PC-9 (cell line): ENCODE measurements around the gene MORN5. TPM values are rescaled to one million over a fixed set of nuclear protein-coding genes. Genes with fewer than 3 reads are reported as not detected.

ENCODE experiments used
- BruUV-seq: library from RNA; stranded (reverse); fragments of 400-500 nt; replicated peaks from 2 replicates; lab custom pipeline; 2021; lab: Mats Ljungman, UMichigan
- CTCF ChIA-PET: fragments of 300-600 bp; sonication (Branson Sonifier 250); formaldehyde crosslinking; loops from one replicate; lab custom pipeline; 2022; ENCODE audit warnings: antibody characterized with exemption; lab: Charles Lee
- POLR2A ChIA-PET: fragments of 300-600 bp; sonication (Branson Sonifier 250); formaldehyde crosslinking; loops from one replicate; lab custom pipeline; 2022; ENCODE audit warnings: antibody characterized with exemption; ENCODE audit not compliant: unreplicated experiment; lab: Charles Lee
- DNase-seq, 2 experiments: peaks; one replicate each; pipeline versions ENCODE4 v3.0.0 to v3.0.0-alpha.2; 2015 to 2022; ENCODE audit warnings: mixed read lengths in 1 of 2
- H2AFZ ChIP-seq: fragments of 200-600 bp; sonication (generic); 2 replicates; pipeline ENCODE4 v1.8.1; 2017; ENCODE audit warnings: antibody characterized with exemption
- H3F3A ChIP-seq: fragments of 200-600 bp; sonication (generic); 2 replicates; pipeline ENCODE4 v1.8.1; 2017; ENCODE audit warnings: antibody characterized with exemption, mild to moderate bottlenecking, low read depth; ENCODE audit not compliant: insufficient read depth
- H3K27ac ChIP-seq: fragments of 200-600 bp; sonication (generic); 2 replicates; pipeline ENCODE4 v1.6.1; 2016; ENCODE audit warnings: mixed run types
- H3K27me3 ChIP-seq: fragments of 200-600 bp; sonication (generic); 2 replicates; pipeline ENCODE4 v1.6.1; 2016; ENCODE audit warnings: low read depth, mixed run types; ENCODE audit not compliant: insufficient read depth
- H3K36me3 ChIP-seq: fragments of 200-600 bp; sonication (generic); 2 replicates; pipeline ENCODE4 v1.6.1; 2016; ENCODE audit warnings: low read depth, mixed run types
- H3K4me1 ChIP-seq: fragments of 200-600 bp; sonication (generic); replicated peaks from 2 replicates; pipeline ENCODE4 v1.6.1; 2016; ENCODE audit warnings: mixed run types; ENCODE audit not compliant: insufficient read depth
- H3K4me2 ChIP-seq: fragments of 200-600 bp; sonication (generic); 2 replicates; pipeline ENCODE4 v1.6.1; 2017; ENCODE audit warnings: mixed run types
- H3K4me3 ChIP-seq: fragments of 200-600 bp; sonication (generic); 2 replicates; pipeline ENCODE4 v1.6.1; 2016; ENCODE audit warnings: mixed run types
- H3K79me2 ChIP-seq: fragments of 200-600 bp; sonication (generic); 2 replicates; pipeline ENCODE4 v1.6.1; 2017; ENCODE audit warnings: low read depth, mixed run types
- H3K9me2 ChIP-seq: fragments of 200-600 bp; sonication (generic); 2 replicates; pipeline ENCODE4 v1.8.1; 2017; ENCODE audit warnings: mild to moderate bottlenecking; ENCODE audit not compliant: insufficient read depth
- H3K9me3 ChIP-seq: fragments of 200-600 bp; sonication (generic); 2 replicates; pipeline ENCODE4 v1.8.1; 2016; ENCODE audit warnings: low read depth; ENCODE audit not compliant: insufficient read depth
- H4K20me1 ChIP-seq: fragments of 200-600 bp; sonication (generic); 2 replicates; pipeline ENCODE4 v1.8.1; 2017; ENCODE audit not compliant: insufficient read depth
- EZH2 ChIP-seq: fragments of 200-600 bp; sonication (generic); IDR thresholded peaks from 2 replicates; pipeline ENCODE4 v1.8.0; 2017; ENCODE audit warnings: antibody characterized with exemption, low read depth
- intact Hi-C: fragments of 100-400 bp; cut with micrococcal nuclease; formaldehyde crosslinking; loops from one replicate; pipeline ENCODE4 v1.10.0; 2022; ENCODE audit not compliant: unreplicated experiment
- total RNA-seq: library from RNA; stranded (reverse); gene quantifications from 2 replicates; pipeline ENCODE4 v1.2.3, GENCODE V29; 2021
- TF ChIP-seq, protein P1 (sequence below): fragments of 200-600 bp; sonication (generic); conservative IDR thresholded peaks from 2 replicates; pipeline ENCODE4 v1.6.1; 2017; ENCODE audit warnings: mixed run types, antibody characterized with exemption, mild to moderate bottlenecking, moderate library complexity

MORN5 gene
- total RNA-seq, 1 experiment from 2014 or later = not detected

GRCh38 chr9:122155796-122156195 is 3.9 kb upstream of the MORN5 start:
- Histone ChIP-seq H3F3A (no peaks in the 10 kb centered on the region), H2AFZ (no peak overlapping the region), H3K27ac (no peak overlapping the region), H3K79me2 (peaks cover 49% of the 10 kb centered on the region), H4K20me1 (peaks cover 12% of the 10 kb centered on the region), H3K4me1 (peaks cover 12% of the 10 kb centered on the region; the same call in 1 of the 2 replicates), H3K36me3 (peaks cover 8% of the 10 kb centered on the region; the same call in 1 of the 2 replicates), H3K4me3 (no peak overlapping the region), H3K4me2 (no peak overlapping the region), H3K9me3 (no peaks in the 10 kb centered on the region), H3K27me3 (no peaks in the 10 kb centered on the region), H3K9me2 (no peaks in the 10 kb centered on the region)
- BruUV-seq = no TSS peak
- CTCF ChIA-PET = interaction anchor here (0.7 kb wide), 1 partner anchor 15 kb away, joined by 3 read pairs; no protein-coding TSS in a partner anchor
- DNase-seq = no peak
- TF ChIP-seq EZH2 = no peak
- TF ChIP-seq, protein P1, sequence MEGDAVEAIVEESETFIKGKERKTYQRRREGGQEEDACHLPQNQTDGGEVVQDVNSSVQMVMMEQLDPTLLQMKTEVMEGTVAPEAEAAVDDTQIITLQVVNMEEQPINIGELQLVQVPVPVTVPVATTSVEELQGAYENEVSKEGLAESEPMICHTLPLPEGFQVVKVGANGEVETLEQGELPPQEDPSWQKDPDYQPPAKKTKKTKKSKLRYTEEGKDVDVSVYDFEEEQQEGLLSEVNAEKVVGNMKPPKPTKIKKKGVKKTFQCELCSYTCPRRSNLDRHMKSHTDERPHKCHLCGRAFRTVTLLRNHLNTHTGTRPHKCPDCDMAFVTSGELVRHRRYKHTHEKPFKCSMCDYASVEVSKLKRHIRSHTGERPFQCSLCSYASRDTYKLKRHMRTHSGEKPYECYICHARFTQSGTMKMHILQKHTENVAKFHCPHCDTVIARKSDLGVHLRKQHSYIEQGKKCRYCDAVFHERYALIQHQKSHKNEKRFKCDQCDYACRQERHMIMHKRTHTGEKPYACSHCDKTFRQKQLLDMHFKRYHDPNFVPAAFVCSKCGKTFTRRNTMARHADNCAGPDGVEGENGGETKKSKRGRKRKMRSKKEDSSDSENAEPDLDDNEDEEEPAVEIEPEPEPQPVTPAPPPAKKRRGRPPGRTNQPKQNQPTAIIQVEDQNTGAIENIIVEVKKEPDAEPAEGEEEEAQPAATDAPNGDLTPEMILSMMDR = no peak
- intact Hi-C loops = no loop called here
- POLR2A ChIA-PET = no interaction called here

- ChIA-PET CTCF (no interaction called here), POLR2A (no interaction called here)
- Histone ChIP-seq H3F3A (no peaks in the 10 kb centered on the region), H3K27me3 (peaks cover 9% of the 10 kb centered on the region), H3K36me3 (no peaks in the 10 kb centered on the region), H3K79me2 (peaks cover 49% of the 10 kb centered on the region), H3K9me2 (no peaks in the 10 kb centered on the region), H3K4me2 (peak overlapping the region; percentile 20), H3K4me3 (no peak overlapping the region; the same call in 1 of the 2 replicates), H3K4me1 (peaks cover 12% of the 10 kb centered on the region; the same call in 1 of the 2 replicates), H4K20me1 (peaks cover 7% of the 10 kb centered on the region), H2AFZ (no peak overlapping the region), H3K9me3 (no peaks in the 10 kb centered on the region), H3K27ac (no peak overlapping the region)
- intact Hi-C loops = loop anchor here (2.0 kb wide), 1 partner anchor 107 kb away; the partner anchor contains the start of genes MRRF and RBM18
- TF ChIP-seq, protein P1 = peak; percentile 66
- TF ChIP-seq EZH2 = no peak
- DNase-seq = peak in 1 of 2 experiments; percentile 20
- BruUV-seq = no TSS peak
Observed at GRCh38 chr9:122158202-122158601, 1.5 kb upstream of the MORN5 start.

DNA sequence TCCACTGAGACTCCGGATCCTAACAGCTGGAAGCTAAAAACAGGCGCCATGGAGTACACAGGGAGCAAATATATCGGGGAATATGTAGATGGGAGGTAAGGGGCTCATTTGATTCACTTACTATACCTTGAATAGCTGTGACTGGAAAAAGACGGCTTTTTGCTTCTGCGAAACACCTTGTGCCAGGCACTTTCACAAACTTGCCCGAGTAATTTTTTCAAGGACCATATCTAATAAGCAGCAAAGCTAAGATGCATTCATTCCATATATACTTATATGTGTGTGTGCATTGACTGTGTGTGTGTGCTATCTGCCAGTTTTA is 178 bp downstream of the MORN5 start:
- H3K79me2 ChIP-seq = peaks cover 34% of the 10 kb centered on the region
- no peak overlapping the region for H3K27ac ChIP-seq
- no peaks in the 10 kb centered on the region for H3K36me3 ChIP-seq
- intact Hi-C loops = loop anchor here (2.0 kb wide), 1 partner anchor 105 kb away; the partner anchor contains the start of genes MRRF and RBM18
- BruUV-seq = no TSS peak
- H2AFZ ChIP-seq = no peak overlapping the region
- H3F3A ChIP-seq = no peaks in the 10 kb centered on the region
- H3K4me3 ChIP-seq = peak overlapping the region; percentile 90; the same call in 1 of the 2 replicates
- peaks cover 12% of the 10 kb centered on the region; the same call in 1 of the 2 replicates for H3K4me1 ChIP-seq
- POLR2A ChIA-PET = interaction anchor here (0.7 kb wide), 1 partner anchor 152 kb away, joined by 3 read pairs; no protein-coding TSS in a partner anchor
- H3K9me3 ChIP-seq = no peaks in the 10 kb centered on the region
- H4K20me1 ChIP-seq = 0 out of 2 replicates have a peak, but pooled peaks cover 3% of the 10 kb centered on the region
- no peak for TF ChIP-seq EZH2
- TF ChIP-seq, protein P1 = no peak
- H3K4me2 ChIP-seq = peak overlapping the region; percentile 98
- H3K9me2 ChIP-seq = no peaks in the 10 kb centered on the region
- DNase-seq = no peak
- CTCF ChIA-PET = no interaction called here
- H3K27me3 ChIP-seq = peaks cover 26% of the 10 kb centered on the region
